Astrocyte (in vitro differentiated cells and primary cell): Measurements from ENCODE around the gene FFAR3. TPM values are rescaled to one million over a fixed set of nuclear protein-coding genes. Genes with fewer than 3 reads are reported as not detected.

ENCODE experiments used
- DNase-seq: peaks from one replicate; pipeline ENCODE4 v3.0.0-alpha.2; 2010; ENCODE audit warnings: low read depth
- FAIRE-seq: peaks from 2 replicates; lab custom pipeline; 2011; peaks lifted over from hg19 to GRCh38; lab: Jason Lieb, UNC
- H2AFZ ChIP-seq: 2 replicates; pipeline ENCODE4 v1.6.0; 2012; ENCODE audit warnings: low read depth, low read length, inconsistent platforms
- H3K27ac ChIP-seq: 2 replicates; pipeline ENCODE4 v1.5.1; 2011; ENCODE audit warnings: low read depth, low read length, inconsistent platforms
- H3K27me3 ChIP-seq: 2 replicates; pipeline ENCODE4 v1.6.0; 2011; ENCODE audit warnings: low read length, inconsistent platforms; ENCODE audit not compliant: insufficient read depth
- H3K36me3 ChIP-seq: 2 replicates; pipeline ENCODE4 v1.5.1; 2011; ENCODE audit warnings: low read length, inconsistent platforms; ENCODE audit not compliant: insufficient read depth
- H3K4me1 ChIP-seq: 2 replicates; pipeline ENCODE4 v1.5.1; 2011; ENCODE audit warnings: low read length, inconsistent platforms; ENCODE audit not compliant: insufficient read depth
- H3K4me2 ChIP-seq: 2 replicates; pipeline ENCODE4 v1.6.0; 2012; ENCODE audit warnings: low read length, inconsistent platforms
- H3K4me3 ChIP-seq: 2 replicates; pipeline ENCODE4 v1.5.1; 2011; ENCODE audit warnings: low read depth, mild to moderate bottlenecking, low read length, inconsistent platforms; ENCODE audit not compliant: insufficient read depth
- H3K79me2 ChIP-seq: 2 replicates; pipeline ENCODE4 v1.6.0; 2012; ENCODE audit warnings: mild to moderate bottlenecking, low read length, inconsistent platforms; ENCODE audit not compliant: insufficient read depth
- H3K9ac ChIP-seq: 2 replicates; pipeline ENCODE4 v1.6.0; 2012; ENCODE audit warnings: mild to moderate bottlenecking, low read length, inconsistent platforms
- H3K9me3 ChIP-seq: 2 replicates; pipeline ENCODE4 v1.5.1; 2012; ENCODE audit warnings: low read depth, mild to moderate bottlenecking, low read length, inconsistent platforms; ENCODE audit not compliant: insufficient read depth
- H4K20me1 ChIP-seq: 2 replicates; pipeline ENCODE4 v1.6.0; 2012; ENCODE audit warnings: low read length, inconsistent platforms; ENCODE audit not compliant: insufficient read depth
- H3K27ac Mint-ChIP-seq: one replicate; pipeline ENCODE4 v1.8.0; 2021; ENCODE audit warnings: mild to moderate bottlenecking, mixed read lengths; ENCODE audit not compliant: unreplicated experiment
- H3K27me3 Mint-ChIP-seq: one replicate; pipeline ENCODE4 v1.8.0; 2021; ENCODE audit warnings: low read depth, mixed read lengths; ENCODE audit not compliant: unreplicated experiment
- H3K36me3 Mint-ChIP-seq: one replicate; pipeline ENCODE4 v1.8.0; 2021; ENCODE audit warnings: low read depth, mixed read lengths; ENCODE audit not compliant: unreplicated experiment
- H3K4me1 Mint-ChIP-seq: one replicate; pipeline ENCODE4 v1.8.0; 2021; ENCODE audit warnings: low read depth, mixed read lengths; ENCODE audit not compliant: unreplicated experiment
- H3K4me3 Mint-ChIP-seq: one replicate; pipeline ENCODE4 v1.8.0; 2021; ENCODE audit warnings: mild to moderate bottlenecking, moderate library complexity, mixed read lengths; ENCODE audit not compliant: unreplicated experiment
- H3K9me3 Mint-ChIP-seq: one replicate; pipeline ENCODE4 v1.8.0; 2021; ENCODE audit warnings: mild to moderate bottlenecking, mixed read lengths; ENCODE audit not compliant: unreplicated experiment
- EZH2 ChIP-seq: IDR thresholded peaks from 2 replicates; pipeline ENCODE4 v1.6.1; 2012; ENCODE audit warnings: mild to moderate bottlenecking, low read length, inconsistent platforms; ENCODE audit not compliant: insufficient read depth
- total RNA-seq: library from RNA; stranded (reverse); gene quantifications from 2 replicates; pipeline ENCODE4 v1.2.1, GENCODE V29; 2021
- TF ChIP-seq, protein P1 (sequence below): IDR thresholded peaks from 2 replicates; pipeline ENCODE4 v1.5.1; 2011; ENCODE audit warnings: low read depth, mild to moderate bottlenecking, inconsistent platforms, low read length, moderate library complexity; ENCODE audit not compliant: insufficient read depth

FFAR3 gene
- total RNA-seq, 1 donor from 2014 or later, result not detected

DNA sequence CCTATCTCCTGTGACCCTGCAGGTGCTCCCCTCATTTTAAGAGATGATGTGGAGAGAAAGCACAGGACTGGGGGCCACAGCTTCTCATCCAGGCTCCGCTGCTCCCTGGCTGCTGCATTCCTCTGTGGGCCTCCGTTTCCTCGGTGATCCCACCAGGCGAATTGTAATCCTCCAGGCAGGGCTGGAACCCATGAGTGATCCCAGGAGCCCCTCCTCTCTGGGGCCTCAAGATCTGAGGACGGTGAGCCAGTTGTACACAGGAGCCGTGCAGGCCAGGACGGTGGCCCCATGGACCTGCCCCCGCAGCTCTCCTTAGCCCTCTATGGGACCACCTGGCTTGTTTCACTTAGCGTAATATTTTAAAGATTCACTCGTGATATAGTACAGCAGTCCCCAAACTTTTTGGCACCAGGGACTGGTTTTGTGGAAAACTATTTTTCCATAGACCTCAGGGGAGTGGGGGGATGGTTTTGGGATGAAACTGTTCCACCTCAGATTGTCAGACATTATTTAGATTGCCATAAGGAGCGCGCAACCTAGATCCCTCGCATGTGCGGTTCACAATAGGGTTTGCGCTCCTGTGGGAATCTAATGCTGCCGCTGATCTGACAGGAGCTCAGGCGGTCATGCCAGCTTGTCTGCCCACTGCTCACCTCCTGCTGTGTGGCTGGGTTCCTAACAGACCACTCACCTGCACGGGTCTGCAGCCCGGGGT lies 5.6 kb downstream of the FFAR3 start:
- no peak overlapping the region for H3K27ac Mint-ChIP-seq
- Histone ChIP-seq H3K79me2 (no peaks in the 10 kb centered on the region), H3K27me3 (no peaks in the 10 kb centered on the region), H3K4me2 (no peak overlapping the region), H3K4me1 (no peaks in the 10 kb centered on the region), H3K9ac (no peak overlapping the region), H3K36me3 (no peaks in the 10 kb centered on the region), H2AFZ (no peak overlapping the region), H3K27ac (no peak overlapping the region), H4K20me1 (no peaks in the 10 kb centered on the region), H3K9me3 (no peaks in the 10 kb centered on the region), H3K4me3 (no peak overlapping the region)
- H3K4me1 Mint-ChIP-seq, result no peaks in the 10 kb centered on the region
- DNase-seq, result no peak
- no peak for TF ChIP-seq EZH2
- TF ChIP-seq, protein P1, sequence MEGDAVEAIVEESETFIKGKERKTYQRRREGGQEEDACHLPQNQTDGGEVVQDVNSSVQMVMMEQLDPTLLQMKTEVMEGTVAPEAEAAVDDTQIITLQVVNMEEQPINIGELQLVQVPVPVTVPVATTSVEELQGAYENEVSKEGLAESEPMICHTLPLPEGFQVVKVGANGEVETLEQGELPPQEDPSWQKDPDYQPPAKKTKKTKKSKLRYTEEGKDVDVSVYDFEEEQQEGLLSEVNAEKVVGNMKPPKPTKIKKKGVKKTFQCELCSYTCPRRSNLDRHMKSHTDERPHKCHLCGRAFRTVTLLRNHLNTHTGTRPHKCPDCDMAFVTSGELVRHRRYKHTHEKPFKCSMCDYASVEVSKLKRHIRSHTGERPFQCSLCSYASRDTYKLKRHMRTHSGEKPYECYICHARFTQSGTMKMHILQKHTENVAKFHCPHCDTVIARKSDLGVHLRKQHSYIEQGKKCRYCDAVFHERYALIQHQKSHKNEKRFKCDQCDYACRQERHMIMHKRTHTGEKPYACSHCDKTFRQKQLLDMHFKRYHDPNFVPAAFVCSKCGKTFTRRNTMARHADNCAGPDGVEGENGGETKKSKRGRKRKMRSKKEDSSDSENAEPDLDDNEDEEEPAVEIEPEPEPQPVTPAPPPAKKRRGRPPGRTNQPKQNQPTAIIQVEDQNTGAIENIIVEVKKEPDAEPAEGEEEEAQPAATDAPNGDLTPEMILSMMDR, result no peak
- no peak overlapping the region for H3K4me3 Mint-ChIP-seq
- no peaks in the 10 kb centered on the region for H3K36me3 Mint-ChIP-seq
- peaks cover 25% of the 10 kb centered on the region for H3K27me3 Mint-ChIP-seq
- FAIRE-seq, result no peak
- no peaks in the 10 kb centered on the region for H3K9me3 Mint-ChIP-seq

DNA sequence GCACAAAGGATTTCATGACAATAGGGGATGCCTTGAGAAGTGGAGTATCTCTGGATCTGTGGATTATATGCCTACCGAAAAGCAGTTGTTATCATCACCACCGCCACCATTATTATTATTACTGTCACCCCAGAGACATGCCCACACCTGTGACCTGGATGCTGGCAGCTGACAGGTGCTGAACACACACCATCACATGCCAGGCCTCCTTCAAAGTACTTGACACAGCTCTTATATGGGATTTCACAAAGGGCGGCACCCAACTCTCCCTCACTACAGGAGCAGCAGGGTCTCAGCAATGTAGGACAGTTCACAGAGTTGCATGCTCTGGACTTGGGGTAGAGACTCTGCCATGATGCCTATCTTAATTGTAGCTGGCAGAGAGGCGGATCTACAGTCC lies 7.0 kb downstream of the FFAR3 start:
- Histone ChIP-seq H3K27me3 (no peaks in the 10 kb centered on the region), H3K4me3 (no peak overlapping the region), H3K79me2 (no peaks in the 10 kb centered on the region), H3K9me3 (no peaks in the 10 kb centered on the region), H3K4me2 (no peak overlapping the region), H3K4me1 (no peaks in the 10 kb centered on the region), H3K27ac (no peak overlapping the region), H3K9ac (no peak overlapping the region), H2AFZ (no peak overlapping the region), H4K20me1 (no peaks in the 10 kb centered on the region), H3K36me3 (no peaks in the 10 kb centered on the region)
- DNase-seq (no peak), FAIRE-seq (no peak)
- Mint-ChIP-seq H3K27me3 (peaks cover 25% of the 10 kb centered on the region), H3K4me3 (no peak overlapping the region), H3K9me3 (no peaks in the 10 kb centered on the region), H3K4me1 (no peaks in the 10 kb centered on the region), H3K27ac (no peak overlapping the region), H3K36me3 (no peaks in the 10 kb centered on the region)
- no peak for TF ChIP-seq EZH2
- TF ChIP-seq, protein P1, result no peak

DNA sequence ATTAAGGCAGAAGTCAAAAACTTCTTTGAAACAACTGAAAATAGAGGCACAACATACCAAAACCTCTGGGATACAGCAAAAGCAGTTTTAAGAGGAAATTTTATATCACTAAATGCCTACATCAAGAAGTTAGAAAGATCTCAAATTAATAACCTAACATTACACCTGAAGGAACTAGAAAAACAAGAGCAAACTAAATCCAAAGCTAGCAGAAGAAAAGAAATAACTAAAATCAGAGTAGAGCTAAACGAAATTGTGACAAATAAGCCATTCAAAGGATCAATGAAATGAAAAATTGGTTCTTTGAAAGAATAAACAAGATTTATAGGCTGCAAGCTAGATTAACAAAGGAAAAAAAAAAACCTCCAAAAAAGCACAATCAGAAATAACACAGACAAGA lies 10.1 kb downstream of the FFAR3 start:
- DNase-seq (no peak), FAIRE-seq (no peak)
- no peak overlapping the region for H3K27ac ChIP-seq
- H2AFZ ChIP-seq, result no peak overlapping the region
- no peaks in the 10 kb centered on the region for H3K27me3 ChIP-seq
- H3K36me3 ChIP-seq, result no peaks in the 10 kb centered on the region
- no peak overlapping the region for H3K4me3 ChIP-seq
- H3K4me1 Mint-ChIP-seq, result no peaks in the 10 kb centered on the region
- H3K4me2 ChIP-seq, result no peak overlapping the region
- H3K4me1 ChIP-seq, result no peaks in the 10 kb centered on the region
- no peak overlapping the region for H3K9ac ChIP-seq
- H3K9me3 Mint-ChIP-seq, result peaks cover 2% of the 10 kb centered on the region
- no peaks in the 10 kb centered on the region for H4K20me1 ChIP-seq
- H3K79me2 ChIP-seq, result no peaks in the 10 kb centered on the region
- no peaks in the 10 kb centered on the region for H3K36me3 Mint-ChIP-seq
- no peak for TF ChIP-seq EZH2
- TF ChIP-seq, protein P1, result no peak
- no peak overlapping the region for H3K27ac Mint-ChIP-seq
- H3K27me3 Mint-ChIP-seq, result peaks cover 14% of the 10 kb centered on the region
- no peak overlapping the region for H3K4me3 Mint-ChIP-seq
- H3K9me3 ChIP-seq, result no peaks in the 10 kb centered on the region
